Ectodermal cell (in vitro differentiated cells): ENCODE results near the gene INTS6L.
"Not testable (repeated sequence)": the region's sequence is repeated elsewhere in the genome, so short reads cannot be mapped to it uniquely, and the experiment has no call there.

Experiments used
- H3K27ac ChIP-seq: 2 replicates; pipeline ENCODE4 v1.7.0; 2013; ENCODE audit warnings: mild to moderate bottlenecking, low read depth, low read length; ENCODE audit not compliant: insufficient read depth, poor library complexity, severe bottlenecking
- H3K27me3 ChIP-seq: 2 replicates; pipeline ENCODE4 v1.7.0; 2013; ENCODE audit warnings: mild to moderate bottlenecking, low read length; ENCODE audit not compliant: insufficient read depth, control insufficient read depth, poor library complexity, severe bottlenecking
- H3K36me3 ChIP-seq: one replicate; pipeline ENCODE4 v1.7.0; 2013; ENCODE audit warnings: low read length; ENCODE audit not compliant: control insufficient read depth, insufficient read depth
- H3K4me1 ChIP-seq: one replicate; pipeline ENCODE4 v1.7.0; 2013; ENCODE audit warnings: low read length; ENCODE audit not compliant: control insufficient read depth, insufficient read depth
- H3K4me3 ChIP-seq: 2 replicates; pipeline ENCODE4 v1.7.0; 2013; ENCODE audit warnings: low read depth, low read length, control low read depth; ENCODE audit not compliant: insufficient read depth
- H3K9me3 ChIP-seq: 2 replicates; pipeline ENCODE4 v1.7.0; 2013; ENCODE audit warnings: mild to moderate bottlenecking, low read length, moderate library complexity; ENCODE audit not compliant: control insufficient read depth
- WGBS, 2 experiments: methylation state at CpG; one replicate each; pipeline ENCODE4 v1.1.7; 2013; ENCODE audit warnings: missing lambda C conversion rate in 2 of 2; 5-methylcytosine and 5-hydroxymethylcytosine counted together

INTS6L gene

DNA sequence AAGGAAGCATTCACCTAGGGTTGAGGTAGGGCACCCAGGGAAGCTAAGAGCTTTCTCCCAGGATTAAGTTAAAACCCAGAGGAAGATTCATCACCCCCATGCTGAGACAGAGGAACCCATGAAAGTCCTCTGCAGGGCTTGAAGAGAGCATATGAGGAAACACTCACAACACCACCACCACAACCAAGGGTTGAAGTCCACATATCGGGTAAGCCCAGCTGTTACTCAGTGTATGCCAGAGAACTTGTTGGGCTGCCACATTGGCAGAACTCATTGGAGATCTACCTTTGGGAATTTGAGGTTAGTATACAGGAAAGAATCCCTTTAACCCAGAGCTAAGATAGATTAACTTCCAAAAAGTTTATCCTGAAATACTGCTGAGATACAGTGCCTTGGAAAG is 75.1 kb downstream of the INTS6L start:
- H3K4me1 ChIP-seq, result no peaks in the 10 kb centered on the region
- no peak overlapping the region for H3K27ac ChIP-seq
- no peaks in the 10 kb centered on the region for H3K36me3 ChIP-seq
- no peaks in the 10 kb centered on the region for H3K27me3 ChIP-seq
- no peak overlapping the region for H3K4me3 ChIP-seq
- no peaks in the 10 kb centered on the region for H3K9me3 ChIP-seq
- 86 to 100% methylated on average over 1 of the region's 1 CpG for WGBS, 2 experiments

DNA sequence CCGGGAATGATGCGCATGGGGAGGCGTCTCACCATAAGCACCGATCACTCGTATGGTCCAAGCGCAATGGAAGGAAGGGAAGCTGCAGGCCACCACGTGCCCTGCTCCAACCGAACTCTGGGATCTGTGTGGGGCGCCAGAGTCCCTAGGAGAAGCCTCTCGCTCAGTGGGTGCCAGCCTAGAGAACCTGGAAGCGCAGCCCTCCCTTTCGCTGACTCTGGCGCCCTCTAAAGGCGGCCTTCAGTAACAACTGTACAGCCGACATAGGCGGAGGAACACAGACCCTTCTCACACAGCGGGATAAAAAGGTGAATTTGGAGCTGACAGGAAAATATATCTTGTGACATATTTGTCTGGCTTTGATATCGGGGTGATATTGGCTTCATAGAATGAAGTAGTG is 76.0 kb downstream of the INTS6L start:
- Histone ChIP-seq H3K27ac (no peak overlapping the region), H3K27me3 (no peaks in the 10 kb centered on the region), H3K36me3 (no peaks in the 10 kb centered on the region), H3K4me3 (no peak overlapping the region), H3K4me1 (no peaks in the 10 kb centered on the region), H3K9me3 (no peaks in the 10 kb centered on the region)
- WGBS, 2 experiments, result 60 to 63% methylated on average over 18 of the region's 18 CpGs

DNA sequence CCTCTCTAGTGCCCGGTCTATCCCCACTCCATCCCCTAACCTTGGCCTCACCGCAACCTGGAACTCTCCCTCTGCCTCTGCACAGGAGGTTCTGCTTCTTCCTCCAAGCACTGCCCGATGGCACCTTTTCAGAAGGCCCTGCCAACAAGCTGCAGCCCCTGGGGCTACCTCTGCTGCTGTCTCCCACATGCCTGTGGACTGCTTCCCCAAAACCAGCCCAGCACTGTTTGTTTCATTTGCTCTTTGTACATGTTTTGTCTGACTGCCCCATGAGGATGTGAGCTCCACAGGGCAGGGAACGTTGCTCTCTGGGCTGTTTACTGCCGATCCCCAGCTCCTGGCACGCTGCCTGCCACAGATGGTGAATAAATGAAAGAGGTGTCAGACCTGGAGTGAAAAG is 85.4 kb downstream of the INTS6L start:
- 90 to 92% methylated on average over 6 of the region's 6 CpGs for WGBS, 2 experiments
- Histone ChIP-seq H3K27me3 (no peaks in the 10 kb centered on the region), H3K4me3 (no peak overlapping the region), H3K36me3 (no peaks in the 10 kb centered on the region), H3K4me1 (no peaks in the 10 kb centered on the region), H3K27ac (no peak overlapping the region), H3K9me3 (no peaks in the 10 kb centered on the region)

DNA sequence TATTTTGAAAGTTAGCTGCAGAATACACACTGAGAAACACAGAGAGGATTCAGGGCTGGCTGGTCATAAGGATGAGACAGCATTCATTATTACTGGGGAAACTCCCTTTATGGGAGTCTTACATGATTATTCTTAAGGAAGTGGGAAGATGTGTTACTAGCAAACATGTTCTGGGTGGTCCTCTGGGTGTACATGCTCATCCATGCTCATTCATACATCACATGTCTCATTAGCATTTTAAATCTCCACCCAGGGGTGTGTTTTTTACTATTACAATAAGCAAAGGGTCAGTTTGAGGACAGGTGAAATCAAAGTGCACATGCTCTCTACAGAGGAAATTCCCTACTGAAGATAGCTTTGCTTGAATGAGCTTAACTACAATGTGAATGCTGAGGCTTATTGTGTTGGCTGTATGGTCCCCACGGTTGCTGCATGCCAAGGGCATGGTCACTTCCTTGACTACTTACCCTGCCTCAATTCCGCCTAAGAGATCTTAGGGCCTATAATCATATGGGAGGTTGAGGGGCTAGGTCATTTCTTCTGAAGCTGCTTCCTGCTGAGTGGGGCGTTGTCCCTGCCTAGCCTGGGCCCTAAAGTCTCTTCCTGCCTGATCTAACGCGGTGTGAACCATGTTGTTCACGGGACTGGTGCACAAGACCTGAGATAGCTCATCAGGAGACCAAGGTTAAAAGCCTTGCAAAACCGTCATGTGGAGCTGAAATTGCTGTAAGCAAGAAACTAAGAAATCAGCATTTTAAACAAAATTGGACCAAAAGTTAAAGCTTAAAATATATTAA is 104.1 kb downstream of the INTS6L start:
- H3K4me3 ChIP-seq, H3K27ac ChIP-seq: not testable (repeated sequence)
- WGBS, 2 experiments, result 83% methylated on average over 2 of the region's 7 CpGs; no CpG with 5 or more reads in 1 of the 2 experiments

DNA sequence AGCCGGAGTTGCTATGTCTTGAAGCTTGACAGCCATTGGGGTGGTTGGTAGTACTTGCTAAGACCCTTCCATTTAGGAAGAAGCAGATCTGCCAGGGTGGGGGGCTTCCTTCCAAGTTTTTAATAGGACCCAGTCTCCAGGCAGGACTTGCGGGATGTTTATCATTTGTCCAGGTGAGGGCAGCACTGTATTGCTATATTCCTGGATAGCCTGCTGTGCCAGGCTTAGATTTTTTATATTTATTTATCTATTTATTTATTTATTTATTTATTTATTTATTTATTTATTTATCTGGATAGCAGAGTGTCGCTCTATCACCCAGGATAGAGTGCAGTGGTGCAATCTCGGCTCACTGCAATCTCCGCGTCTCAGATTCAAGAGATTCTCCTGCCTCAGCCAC is 105.5 kb downstream of the INTS6L start:
- Histone ChIP-seq H3K36me3 (no peaks in the 10 kb centered on the region), H3K4me3 (no peak overlapping the region), H3K9me3 (no peaks in the 10 kb centered on the region), H3K4me1 (no peaks in the 10 kb centered on the region), H3K27me3 (no peaks in the 10 kb centered on the region), H3K27ac (no peak overlapping the region)
- WGBS, 2 experiments, result 92 to 94% methylated on average over 6 of the region's 6 CpGs

More for the DNA sequence above, 104.1 kb downstream of the INTS6L start:
- not testable (repeated sequence) for H3K27me3 ChIP-seq, H3K36me3 ChIP-seq, H3K4me1 ChIP-seq, H3K9me3 ChIP-seq

DNA sequence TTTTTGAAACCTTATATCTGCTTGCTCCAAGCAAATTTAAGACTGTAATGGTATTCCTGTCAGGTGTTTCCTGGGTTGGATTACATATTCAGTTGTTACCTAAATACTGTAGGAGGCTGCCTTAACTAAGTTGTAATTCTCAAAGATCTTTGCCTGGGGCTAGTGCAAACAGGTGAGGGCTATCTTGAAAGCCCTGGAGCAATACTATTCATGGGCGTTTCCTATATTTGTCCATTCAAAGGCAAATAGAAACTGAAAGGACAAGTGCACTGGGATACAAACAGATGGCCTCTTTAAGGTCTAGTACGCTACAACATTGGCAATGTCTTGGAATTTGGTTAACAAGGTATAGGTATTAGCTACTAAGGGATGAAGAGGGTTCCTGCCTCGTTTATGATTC is 108.9 kb downstream of the INTS6L start:
- Histone ChIP-seq H3K36me3 (no peaks in the 10 kb centered on the region), H3K9me3 (no peaks in the 10 kb centered on the region), H3K4me1 (no peaks in the 10 kb centered on the region), H3K27ac (no peak overlapping the region), H3K4me3 (no peak overlapping the region), H3K27me3 (no peaks in the 10 kb centered on the region)
- 82 to 89% methylated on average over 3 of the region's 3 CpGs for WGBS, 2 experiments
